Breast epithelium (tissue), 4 donors: ENCODE measurements around the gene ABR. TPM values are rescaled to one million over a fixed set of nuclear protein-coding genes. Genes with fewer than 3 reads are reported as not detected.
A peak's percentile ranks its signal among the peaks of the same experiment; 100 is the strongest.
"Not testable (repeated sequence)": the region's sequence is repeated elsewhere in the genome, so short reads cannot be mapped to it uniquely, and the experiment has no call there.

ENCODE experiments used
- DNase-seq, 2 donors: peaks; one replicate each; pipeline ENCODE4 v3.0.0-alpha.2; 2019; ENCODE audit warnings: low spot score in 2 of 2
- H3K27ac ChIP-seq, 2 donors: fragments of 200-600 bp; sonication (generic) in 1 of 2; one replicate each; pipeline ENCODE4 v1.5.1; 2016 to 2019; ENCODE audit warnings: mild to moderate bottlenecking in 1 of 2
- H3K27me3 ChIP-seq, 2 donors: fragments of 200-600 bp; sonication (generic) in 1 of 2; one replicate each; pipeline versions ENCODE4 v1.5.1 to v1.6.0; 2017 to 2019; ENCODE audit warnings: control low read depth in 1 of 2, mild to moderate bottlenecking in 1 of 2
- H3K36me3 ChIP-seq: fragments of 200-600 bp; one replicate; pipeline ENCODE4 v1.5.1; 2019
- H3K4me1 ChIP-seq, 2 donors: fragments of 200-600 bp; sonication (generic); one replicate each; pipeline ENCODE4 v1.5.1; 2016 to 2019; ENCODE audit warnings: control low read depth in 1 of 2
- H3K4me3 ChIP-seq, 3 donors: fragments of 200-600 bp; sonication (generic); 1 replicate in 2 of 3; 2 replicates in 1 of 3; pipeline ENCODE4 v1.5.1; 2016 to 2019; ENCODE audit warnings: mild to moderate bottlenecking in 3 of 3, moderate library complexity in 2 of 3
- H3K9me3 ChIP-seq, 2 donors: fragments of 200-600 bp; sonication (generic) in 1 of 2; one replicate each; pipeline ENCODE4 v1.5.1; 2016 to 2019; ENCODE audit warnings: control low read depth in 1 of 2
- CTCF ChIP-seq, 3 donors: fragments of 450-650 bp; IDR thresholded peaks; one replicate each; pipeline ENCODE4 v1.5.1; 2016 to 2017; ENCODE audit warnings: antibody characterized with exemption in 3 of 3, mild to moderate bottlenecking in 3 of 3, moderate library complexity in 3 of 3
- POLR2A ChIP-seq: fragments of 450-650 bp; IDR thresholded peaks from one replicate; pipeline ENCODE4 v1.6.1; 2016; ENCODE audit warnings: antibody characterized with exemption, mild to moderate bottlenecking, moderate library complexity
- POLR2AphosphoS5 ChIP-seq, 3 donors: sonication (generic); formaldehyde crosslinking; IDR thresholded peaks; one replicate each; pipeline ENCODE4 v1.6.1; 2017; ENCODE audit warnings: antibody characterized with exemption in 3 of 3
- intact Hi-C: fragments of 100-400 bp; cut with DNase I; formaldehyde crosslinking; loops from one replicate; pipeline ENCODE4 v1.15.1; 2023; ENCODE audit warnings: low total_unique reads
- total RNA-seq, 3 donors: library from RNA; depleted of rRNA; stranded (reverse); fragments of >200 nt; gene quantifications; one replicate each; pipeline ENCODE4 v1.1.0, GENCODE V29; 2016

Gene ABR
- total RNA-seq, 3 donors from 2014 or later, result 63.5 to 77.0 (median 75.0) TPM

GRCh38 chr17:1202291-1202690, 22.5 kb upstream of the ABR start:
- Histone ChIP-seq H3K27me3 (no peaks in the 10 kb centered on the region), H3K36me3 (no peaks in the 10 kb centered on the region), H3K27ac (no peak overlapping the region), H3K4me3 (no peak overlapping the region), H3K4me1 (no peaks in the 10 kb centered on the region), H3K9me3 (no peaks in the 10 kb centered on the region)
- TF ChIP-seq CTCF (IDR thresholded peaks at IDR 0.05), result no peak
- no peak for DNase-seq
- intact Hi-C loops, result no loop called here

GRCh38 chr17:1201132-1201702, 21.4 kb upstream of the ABR start:
- Histone ChIP-seq H3K4me1 (no peaks in the 10 kb centered on the region), H3K27ac (peak overlapping the region in 1 of 2 donors; percentile 19), H3K36me3 (no peaks in the 10 kb centered on the region), H3K4me3 (no peak overlapping the region), H3K9me3 (no peaks in the 10 kb centered on the region), H3K27me3 (no peaks in the 10 kb centered on the region)
- intact Hi-C loops, result no loop called here
- TF ChIP-seq POLR2A (no peak), CTCF (IDR thresholded peaks at IDR 0.05) (no peak), POLR2AphosphoS5 (IDR thresholded peaks at IDR 0.05) (no peak)
- DNase-seq, result no peak

GRCh38 chr17:1199271-1199743, 19.5 kb upstream of the ABR start:
- H3K27ac ChIP-seq, H3K4me1 ChIP-seq, intact Hi-C loops, H3K4me3 ChIP-seq, H3K36me3 ChIP-seq, H3K9me3 ChIP-seq, H3K27me3 ChIP-seq, DNase-seq: not testable (repeated sequence)

- peak in 1 of 2 donors; percentile 70 for DNase-seq
- no peaks in the 10 kb centered on the region for H3K9me3 ChIP-seq
- H3K27ac ChIP-seq, result peak overlapping the region; percentile 68 to 88
- H3K36me3 ChIP-seq, result no peaks in the 10 kb centered on the region
- no peaks in the 10 kb centered on the region for H3K4me1 ChIP-seq
- no peak overlapping the region for H3K4me3 ChIP-seq
- TF ChIP-seq POLR2AphosphoS5 (IDR thresholded peaks at IDR 0.05) (no peak), CTCF (IDR thresholded peaks at IDR 0.05) (no peak), POLR2A (no peak)
- intact Hi-C loops, result no loop called here
- H3K27me3 ChIP-seq, result no peaks in the 10 kb centered on the region
Measured at GRCh38 chr17:1197781-1198490, 18.2 kb upstream of the ABR start.

- Histone ChIP-seq H3K27ac (peak overlapping the region; percentile 68 to 88), H3K9me3 (no peaks in the 10 kb centered on the region), H3K27me3 (no peaks in the 10 kb centered on the region), H3K4me1 (no peaks in the 10 kb centered on the region), H3K36me3 (no peaks in the 10 kb centered on the region), H3K4me3 (no peak overlapping the region)
- no peak for DNase-seq
- TF ChIP-seq POLR2AphosphoS5 (IDR thresholded peaks at IDR 0.05), result peak; percentile 66 to 91 (median 76)
- TF ChIP-seq CTCF (IDR thresholded peaks at IDR 0.05), result no peak
- intact Hi-C loops, result no loop called here
Measured at GRCh38 chr17:1197379-1197778, 17.6 kb upstream of the ABR start.
